Measurements from ENCODE around the gene RAP1GAP2. TPM values are rescaled to one million over a fixed set of nuclear protein-coding genes. Genes with fewer than 3 reads are reported as not detected.

RAP1GAP2 gene
- polyA plus RNA-seq, 1 donor = 1.8 TPM

DNA sequence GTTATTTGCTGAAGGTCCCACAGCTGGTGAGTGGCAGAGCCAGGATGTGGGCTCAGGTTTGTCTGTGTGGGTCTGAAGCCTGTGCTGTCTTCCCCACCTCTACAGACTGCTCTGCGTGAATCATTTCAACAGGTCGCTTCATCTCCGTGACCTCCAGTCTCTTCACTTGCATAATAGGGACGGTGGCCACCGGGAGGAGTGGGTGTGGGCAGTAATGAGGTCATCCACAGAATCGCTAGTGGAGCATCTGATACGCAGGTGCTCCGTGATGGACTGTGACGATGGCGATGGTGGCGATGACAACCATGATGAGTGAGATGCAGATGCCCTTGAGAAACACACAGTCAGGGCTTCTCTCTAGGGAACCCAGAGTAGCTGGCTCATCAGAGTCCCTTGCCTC is 120.2 kb downstream of the RAP1GAP2 start:
- DNase-seq = no peak

DNA sequence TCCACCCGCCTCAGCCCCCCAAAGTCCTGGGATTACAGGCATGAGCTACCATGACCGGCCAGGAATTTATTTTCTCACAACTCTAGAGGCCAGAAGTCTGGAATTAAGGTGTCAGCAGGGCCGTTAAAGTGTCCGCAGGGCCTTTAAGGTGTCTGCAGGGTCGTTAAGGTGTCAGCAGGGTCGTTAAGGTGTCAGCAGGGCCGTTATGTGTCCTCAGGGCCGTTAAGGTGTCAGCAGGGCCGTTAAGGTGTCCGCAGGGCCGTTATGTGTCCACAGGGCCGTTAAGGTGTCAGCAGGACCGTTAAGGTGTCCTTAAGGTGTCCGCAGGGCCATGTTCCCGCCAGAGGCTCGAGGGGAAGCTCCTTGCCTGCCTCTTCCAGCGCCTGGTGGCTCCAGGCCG is 125.2 kb downstream of the RAP1GAP2 start:
- no peak for DNase-seq

DNA sequence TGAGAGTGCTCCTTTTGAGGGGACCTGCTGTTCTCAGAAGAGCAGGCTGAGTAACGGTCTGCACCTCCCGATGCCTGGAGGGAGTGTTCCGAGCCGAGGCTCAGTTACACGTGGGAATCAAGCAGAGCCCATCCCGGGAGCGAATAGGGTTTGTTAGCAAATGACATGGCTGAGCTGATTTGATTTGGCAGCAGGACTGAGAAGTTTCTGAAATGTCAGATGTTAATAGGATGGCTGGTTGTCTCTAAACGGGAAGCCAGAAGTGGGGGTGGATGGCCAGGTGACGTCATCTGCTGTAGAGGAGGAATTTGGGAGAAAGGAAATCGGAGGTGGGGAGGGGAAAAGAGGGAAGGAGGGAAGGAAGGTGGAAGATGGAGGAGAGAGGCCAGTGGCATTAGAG is 128.0 kb downstream of the RAP1GAP2 start:
- peak; percentile 20 for DNase-seq

DNA sequence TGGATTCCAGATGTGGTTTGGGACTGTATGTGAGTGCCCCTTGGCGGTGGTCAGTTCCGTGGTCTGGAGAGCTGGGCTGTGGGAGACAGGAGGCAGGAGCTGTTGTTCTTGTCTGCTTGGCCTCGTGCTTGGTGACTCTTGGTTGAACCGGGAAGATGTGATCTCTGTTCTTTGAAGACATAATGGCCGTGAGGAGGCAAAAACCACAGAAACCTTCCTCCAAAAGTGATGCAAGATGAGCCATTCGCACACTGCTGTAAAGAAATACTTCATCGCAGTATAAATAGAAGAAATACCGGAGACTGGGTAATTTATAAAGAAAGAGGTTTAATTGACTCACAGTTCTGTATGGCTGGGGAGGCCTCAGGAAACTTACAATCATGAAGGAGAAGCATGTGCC is 128.8 kb downstream of the RAP1GAP2 start:
- DNase-seq = no peak

DNA sequence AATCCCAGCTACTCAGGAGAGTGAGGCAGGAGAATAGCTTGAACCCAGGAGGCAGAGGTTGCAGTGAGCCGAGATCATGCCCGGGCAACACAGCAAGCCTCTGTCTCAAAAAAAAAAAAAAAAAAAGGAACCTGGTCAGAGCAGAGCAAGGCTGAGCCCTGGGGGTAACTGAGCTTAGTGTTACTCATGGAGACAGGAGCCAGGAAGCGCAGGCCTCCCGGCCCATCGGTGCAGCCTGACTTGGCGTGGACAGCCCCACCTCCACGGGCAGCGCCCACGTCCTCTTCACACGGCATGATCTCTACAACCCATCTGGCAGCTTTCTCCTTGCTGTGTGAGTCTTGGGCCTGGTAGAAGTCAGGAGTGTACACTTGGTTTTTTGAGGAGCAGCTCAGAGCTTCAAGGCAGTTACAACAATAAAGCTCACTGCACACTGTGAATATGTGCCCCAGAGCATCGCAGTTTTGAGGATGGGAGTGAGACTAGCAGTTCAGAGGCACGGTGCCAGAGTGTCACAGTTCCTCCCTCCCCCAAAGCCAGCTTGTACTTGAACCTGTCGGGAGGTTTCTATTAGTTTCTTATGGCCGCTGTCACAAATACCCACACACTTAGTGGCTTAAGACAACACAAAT is 129.9 kb downstream of the RAP1GAP2 start:
- DNase-seq = no peak

DNA sequence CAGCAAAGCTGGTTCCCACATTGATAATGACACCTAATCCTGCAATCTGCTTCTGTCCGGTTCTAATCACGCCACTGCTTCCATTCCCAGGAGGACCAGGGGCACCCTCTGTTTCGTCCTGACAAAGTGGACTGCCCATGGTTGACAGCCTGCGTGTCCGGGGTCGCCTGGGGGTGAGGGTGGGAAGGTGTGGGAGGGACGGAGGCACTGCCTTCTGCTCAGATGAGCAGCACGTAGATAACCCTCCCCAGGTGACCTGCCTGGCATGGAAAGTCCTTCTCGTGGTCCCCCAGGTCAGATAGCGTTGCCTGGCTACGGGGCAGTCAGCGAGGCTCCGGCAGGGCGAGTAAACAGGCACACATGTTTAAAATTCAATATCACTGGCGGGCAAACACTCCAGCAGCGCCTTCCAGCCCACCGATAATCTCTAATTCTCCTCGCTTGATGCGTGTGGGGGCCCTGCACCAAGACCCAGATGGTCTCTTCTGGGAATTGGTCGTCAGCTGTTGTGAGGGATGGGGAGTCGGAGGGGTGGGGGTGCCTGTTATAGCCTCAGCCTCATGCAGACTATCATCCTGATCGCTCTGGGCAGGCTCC is 132.2 kb downstream of the RAP1GAP2 start:
- DNase-seq = no peak

DNA sequence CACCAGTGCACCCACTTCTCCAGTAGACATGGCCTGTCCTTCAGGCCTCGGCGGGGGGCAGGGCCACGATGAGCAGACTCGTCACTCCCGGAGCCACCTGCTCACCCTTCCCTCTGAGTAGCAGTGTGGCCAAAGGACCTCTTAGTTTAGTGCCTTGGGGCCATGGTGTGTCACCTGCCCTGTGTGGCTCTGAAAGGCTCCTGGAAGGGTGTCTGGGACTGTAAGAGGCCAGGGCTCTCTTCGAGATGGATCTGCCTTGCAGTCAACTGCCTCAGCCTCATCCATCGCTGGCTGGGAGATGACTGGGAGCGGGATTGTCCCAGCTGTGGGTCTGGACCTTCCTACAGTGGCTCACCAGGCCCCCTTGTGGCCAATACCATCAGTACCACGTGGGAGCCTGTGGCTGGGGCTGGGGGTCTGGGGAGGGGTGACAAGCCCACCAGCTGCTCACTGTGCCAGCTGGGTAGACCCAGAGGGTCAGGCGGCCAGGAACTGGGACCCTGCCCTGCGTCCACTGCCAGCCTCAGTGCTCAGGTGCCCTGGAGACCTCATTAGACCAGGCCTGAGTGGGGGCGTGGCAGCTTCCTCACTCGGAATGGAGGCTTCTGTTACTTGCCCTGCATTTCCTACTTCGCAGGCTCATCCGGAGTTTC is 133.8 kb downstream of the RAP1GAP2 start:
- no peak for DNase-seq

DNA sequence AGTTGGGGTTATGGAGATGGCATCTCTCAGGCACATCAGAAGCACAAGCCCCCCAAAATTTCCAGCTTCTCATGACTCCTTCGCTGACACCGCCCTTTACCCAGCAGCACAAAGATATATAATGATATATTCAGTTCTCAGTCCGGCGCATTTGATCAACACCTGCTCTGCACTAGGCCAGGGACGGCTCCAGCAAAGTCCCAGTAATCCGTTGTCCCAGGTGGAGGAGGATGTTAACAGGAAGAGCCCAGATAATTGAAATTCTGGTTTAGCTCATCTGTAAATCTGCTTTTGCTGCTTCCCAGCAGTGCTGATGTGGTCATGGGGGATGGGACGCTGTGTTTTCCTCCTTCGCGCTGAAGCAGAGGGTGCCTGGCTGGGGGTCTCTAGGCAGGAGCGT is 135.6 kb downstream of the RAP1GAP2 start:
- DNase-seq = no peak

DNA sequence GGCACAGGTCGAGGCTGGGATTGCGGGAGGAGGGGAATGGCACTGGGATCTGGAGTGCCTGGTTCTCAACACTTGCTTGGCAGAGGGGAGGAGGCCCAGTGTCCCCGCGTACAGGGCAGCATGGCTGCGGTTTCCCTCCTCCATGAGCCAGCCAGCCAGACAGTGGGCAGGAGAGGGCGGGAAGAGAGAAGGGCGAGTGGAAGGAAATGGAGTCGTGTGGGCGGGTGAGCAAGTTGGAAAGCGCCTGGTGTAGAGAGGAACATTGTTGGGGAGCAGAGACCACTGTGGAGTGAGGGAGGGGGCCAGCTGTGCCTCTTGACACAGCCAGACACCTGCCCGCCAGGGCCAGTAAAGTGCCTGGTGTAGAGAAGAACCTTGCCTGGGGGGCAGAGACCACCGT is 136.7 kb downstream of the RAP1GAP2 start:
- no peak for DNase-seq

DNA sequence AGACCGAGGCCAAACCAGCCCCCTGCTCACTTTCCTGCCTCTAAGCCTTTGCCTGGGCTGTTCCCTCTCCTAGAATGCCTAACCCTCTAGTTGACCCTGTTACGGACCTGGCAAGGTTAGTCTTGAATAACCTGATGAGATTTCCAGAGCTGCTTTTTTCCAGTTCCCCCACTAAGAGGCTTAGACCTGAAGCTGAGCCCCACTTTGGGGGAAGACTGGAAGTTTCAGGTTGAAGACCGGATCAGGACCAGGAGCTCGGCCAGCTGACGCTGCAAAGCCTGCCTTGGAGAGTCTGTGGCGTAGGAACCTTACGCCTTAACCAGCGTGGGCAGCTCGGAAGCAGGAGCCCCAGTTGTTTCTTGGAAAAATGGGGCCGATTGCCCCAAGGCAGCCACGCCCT is 137.4 kb downstream of the RAP1GAP2 start:
- DNase-seq = peak; percentile 40

DNA sequence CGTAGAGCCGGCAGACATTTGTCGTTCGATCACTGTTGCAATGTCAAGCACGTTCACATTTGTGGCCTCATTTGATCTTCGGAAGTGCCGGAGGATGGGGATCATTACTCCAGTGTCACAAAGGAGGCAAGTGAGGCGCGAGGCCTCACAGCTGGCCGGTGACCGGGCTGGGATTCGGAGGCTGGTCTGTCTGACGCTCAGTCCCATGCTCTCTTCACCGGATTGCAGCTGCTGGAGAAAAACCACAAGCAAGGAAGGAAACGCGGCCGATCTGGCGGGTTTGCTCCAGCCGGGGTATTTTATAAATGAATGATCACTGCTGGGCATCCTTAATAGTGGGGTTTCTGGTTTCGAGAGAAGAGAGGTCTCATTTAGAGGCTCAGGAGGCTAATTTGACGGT is 139.4 kb downstream of the RAP1GAP2 start:
- DNase-seq = no peak

DNA sequence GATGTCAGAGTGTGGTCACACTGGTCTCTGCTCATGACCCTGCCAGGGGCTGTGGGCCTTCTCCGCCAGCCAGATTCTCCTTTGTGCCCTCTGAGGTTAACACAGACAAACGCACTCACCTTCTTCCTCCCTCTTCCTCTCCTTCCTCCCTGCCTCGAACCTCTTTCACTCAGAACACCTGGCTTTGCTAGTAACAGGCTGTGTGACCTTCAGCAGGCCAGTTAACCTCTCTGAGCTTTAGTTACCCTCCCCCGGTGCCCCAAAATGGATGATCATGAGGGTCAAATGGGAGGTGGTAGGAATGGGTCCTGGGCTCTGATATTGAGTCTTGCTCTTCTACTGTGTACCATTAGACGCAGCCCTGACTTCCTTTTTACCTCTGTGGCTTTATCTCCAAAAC is 140.1 kb downstream of the RAP1GAP2 start:
- no peak for DNase-seq

DNA sequence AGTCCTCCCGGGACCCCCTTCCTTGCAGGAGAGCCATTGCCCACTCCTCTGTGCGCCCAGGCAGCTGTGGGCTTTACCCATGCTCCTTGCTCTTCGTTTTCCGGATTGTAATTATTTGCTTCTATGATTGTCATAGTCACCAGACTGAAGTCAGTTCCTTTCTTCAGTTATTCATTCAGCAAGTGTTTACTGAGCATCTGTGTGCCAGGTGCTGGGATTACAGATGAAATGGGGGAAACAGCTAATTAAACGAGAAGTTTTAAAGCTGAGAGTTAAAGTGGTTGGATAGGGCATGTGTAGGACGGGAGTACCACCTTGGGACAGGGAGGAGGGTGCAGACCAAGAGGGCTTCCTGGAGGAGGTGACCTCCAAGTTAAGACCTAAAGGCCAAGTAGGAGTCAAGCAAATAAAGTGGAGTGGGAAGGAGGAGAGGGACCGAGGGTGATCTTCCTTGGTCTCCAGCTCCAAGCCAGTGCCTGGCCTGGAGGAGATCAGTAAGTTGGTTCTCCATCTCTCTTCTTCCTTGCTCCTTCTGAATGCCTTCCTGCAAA is 140.6 kb downstream of the RAP1GAP2 start:
- no peak for DNase-seq

DNA sequence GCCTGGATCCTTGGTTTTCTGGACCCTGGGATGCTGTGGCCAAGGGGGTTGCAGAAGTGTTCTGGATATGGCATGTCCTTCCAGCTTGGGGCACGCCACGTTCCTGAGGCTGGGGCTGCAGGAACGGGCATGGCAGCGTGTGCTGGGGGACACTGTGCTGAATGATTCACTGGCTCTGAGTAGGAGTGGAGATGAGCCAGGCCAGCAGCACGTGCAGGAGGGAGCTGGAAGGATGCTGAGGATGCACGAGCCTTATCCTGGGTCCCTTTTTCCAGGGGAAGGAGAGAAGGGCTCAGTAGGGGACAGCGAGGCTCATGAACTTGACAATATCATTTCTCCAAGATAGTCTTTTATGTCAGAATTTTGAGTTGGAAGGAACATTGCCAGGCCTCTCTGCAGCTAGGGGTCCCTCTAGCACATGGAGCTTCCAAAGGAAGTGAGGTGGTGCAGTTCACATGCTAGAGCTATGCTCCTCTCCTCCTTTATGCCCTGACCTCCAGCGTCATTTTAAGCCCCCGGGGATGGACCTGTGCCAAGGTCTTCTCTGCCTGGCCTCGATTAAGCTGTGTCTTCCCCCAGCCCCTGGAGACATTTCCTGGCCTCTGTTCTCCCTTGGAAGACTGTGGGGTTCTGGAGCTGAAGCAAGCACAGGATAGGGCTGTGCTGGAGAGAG is 141.2 kb downstream of the RAP1GAP2 start:
- no peak for DNase-seq

DNA sequence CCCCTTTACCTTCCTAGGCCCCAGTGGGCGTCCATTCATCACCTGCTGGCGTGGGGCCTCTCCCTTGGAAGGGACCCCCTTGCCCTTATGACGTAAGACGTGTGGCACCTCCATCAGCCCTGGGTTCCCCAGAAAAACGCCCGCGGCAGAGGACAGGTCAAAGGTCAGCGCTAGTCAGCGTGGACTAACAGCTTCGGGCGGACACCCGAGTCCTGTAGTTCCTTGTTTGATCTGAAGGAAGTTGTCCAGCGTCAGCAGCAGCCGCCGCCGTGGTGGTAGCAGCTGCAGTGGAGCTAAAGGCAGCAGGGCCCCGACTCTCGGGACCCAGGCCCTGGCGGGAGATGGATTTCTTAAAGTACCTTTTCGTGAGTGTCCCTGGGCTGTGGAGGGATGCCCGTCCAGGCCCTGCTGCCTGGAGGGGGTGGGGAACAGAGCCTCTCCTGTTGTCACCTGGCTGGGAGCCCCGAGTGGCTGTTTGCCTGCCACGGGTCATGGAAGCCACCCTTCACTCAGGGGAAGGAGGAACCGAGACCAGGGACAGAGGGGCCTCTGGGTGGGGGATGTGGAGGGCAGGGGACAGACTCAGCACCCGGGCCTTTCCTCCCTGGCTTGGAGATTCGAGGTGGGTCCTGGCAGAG is 143.6 kb downstream of the RAP1GAP2 start:
- no peak for DNase-seq

DNA sequence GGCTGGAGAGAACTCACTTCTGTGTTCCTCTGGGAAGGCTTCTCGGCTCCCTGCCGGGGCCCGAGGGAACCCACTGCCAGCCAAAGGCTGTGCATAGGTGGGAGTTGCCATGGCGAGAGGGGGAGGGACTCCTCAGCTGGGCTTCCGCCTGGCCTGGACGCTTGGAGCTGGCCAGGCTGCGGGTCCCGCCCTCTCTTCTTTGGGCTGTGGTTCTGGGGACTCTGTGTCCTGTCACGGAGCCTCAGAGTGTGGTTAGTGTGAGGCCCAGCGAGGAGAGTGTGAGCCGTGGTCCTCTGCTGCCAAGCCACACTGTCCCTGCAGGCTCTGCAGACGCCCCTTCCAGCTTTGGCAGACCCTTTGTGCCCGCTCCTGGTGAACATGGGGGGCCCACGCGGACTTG is 144.1 kb downstream of the RAP1GAP2 start:
- no peak for DNase-seq

DNA sequence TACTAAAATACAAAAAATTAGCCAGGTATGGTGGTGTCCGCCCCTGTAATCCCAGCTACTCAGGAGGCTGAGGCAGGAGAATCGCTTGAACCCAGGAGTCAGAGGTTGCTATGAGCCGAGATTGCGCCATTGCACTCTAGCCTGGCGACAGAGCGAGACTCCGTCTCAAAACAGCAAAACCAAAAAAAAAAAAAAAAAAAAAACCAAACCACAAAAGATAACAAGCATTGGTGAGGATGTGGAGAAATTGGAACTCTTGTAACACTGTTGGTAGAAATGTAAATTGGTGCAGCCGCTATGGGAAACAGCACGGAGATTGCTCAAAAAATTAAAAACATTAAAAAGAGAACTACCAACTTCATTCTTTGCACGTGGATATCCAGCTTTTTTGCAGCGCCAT is 147.7 kb downstream of the RAP1GAP2 start:
- no peak for DNase-seq

DNA sequence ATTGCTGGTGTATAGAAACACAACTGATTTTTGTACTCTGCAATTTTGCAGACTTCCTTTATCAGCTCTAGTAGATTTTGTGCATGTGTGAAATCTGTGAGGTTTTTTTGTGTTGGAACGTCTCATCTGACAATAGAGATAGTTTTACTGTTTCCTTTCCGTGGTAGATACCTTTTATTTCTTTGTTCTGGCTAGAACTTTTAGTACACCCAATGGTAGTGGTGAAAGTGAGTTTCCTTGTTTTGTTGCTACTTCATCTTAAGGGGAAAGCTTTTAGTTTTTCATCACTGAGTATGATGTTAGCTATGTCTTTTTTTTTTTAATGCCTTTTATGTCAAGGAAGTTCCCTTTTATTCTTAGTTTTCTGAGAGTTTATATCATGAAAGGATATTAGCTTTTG is 149.1 kb downstream of the RAP1GAP2 start:
- no peak for DNase-seq

DNA sequence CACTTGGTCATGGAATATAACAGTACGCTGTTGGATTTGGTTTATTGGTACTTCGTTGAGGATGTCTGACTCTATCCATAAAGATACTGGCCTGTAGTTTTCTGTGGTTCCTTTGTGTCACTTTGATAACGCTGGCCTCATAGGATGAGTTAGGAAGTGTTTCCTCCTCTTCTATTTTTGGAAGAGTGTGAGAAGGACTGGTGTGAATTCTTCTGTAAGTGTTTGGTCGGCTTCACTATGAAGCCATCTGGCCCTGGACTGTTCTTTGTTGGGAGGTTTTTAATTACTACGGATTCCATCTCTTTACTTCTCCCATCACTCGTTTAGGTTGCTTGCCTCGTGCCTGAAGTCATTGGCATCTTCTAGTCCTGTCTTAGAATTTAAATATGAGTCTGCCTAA is 149.9 kb downstream of the RAP1GAP2 start:
- DNase-seq = no peak

DNA sequence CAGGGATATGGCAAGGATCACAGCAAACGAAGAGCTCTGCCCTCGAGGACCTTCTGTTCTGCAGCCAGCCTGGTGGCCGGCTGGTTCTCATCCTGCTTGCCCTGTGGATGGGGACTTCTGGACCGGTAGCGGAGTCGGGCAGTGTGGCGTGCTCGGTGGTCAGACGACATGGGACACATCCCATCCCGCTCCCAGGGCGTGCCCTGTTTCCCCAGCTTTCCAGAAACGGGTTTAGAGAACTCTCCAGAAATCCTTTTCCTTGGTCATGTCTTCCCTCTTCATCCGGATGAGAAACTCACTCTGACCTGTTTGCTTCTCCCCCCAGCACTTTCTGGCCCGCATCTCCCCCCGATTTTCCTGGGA is 151.3 kb downstream of the RAP1GAP2 start:
- DNase-seq = no peak

DNA sequence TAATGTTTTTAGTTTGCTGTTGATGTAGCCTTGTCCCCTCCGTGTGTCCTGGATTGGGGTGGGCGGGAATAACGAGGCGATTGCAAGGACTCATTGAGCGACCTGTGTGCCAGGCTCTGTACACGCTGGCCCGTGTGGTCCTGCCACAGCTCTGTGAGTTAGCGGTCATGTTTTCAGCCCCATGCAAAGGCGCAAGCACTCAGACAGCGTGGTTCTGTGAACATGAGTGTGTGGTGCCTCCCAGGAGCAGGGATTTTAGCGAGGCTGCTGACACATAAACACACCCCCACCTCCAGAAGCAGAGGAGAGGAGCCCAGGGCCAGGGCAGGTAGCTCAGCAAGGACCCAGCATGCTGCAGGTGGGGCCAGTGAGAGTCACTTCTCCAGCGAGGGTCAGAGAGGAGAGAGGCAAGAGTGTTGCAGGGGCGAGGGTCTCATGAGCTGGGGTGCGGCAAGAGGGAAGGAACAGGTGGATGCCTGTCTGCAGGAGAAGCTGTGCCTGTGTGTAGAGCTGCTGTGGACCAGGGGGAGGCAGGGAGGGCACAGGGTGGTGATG is 151.8 kb downstream of the RAP1GAP2 start:
- no peak for DNase-seq

DNA sequence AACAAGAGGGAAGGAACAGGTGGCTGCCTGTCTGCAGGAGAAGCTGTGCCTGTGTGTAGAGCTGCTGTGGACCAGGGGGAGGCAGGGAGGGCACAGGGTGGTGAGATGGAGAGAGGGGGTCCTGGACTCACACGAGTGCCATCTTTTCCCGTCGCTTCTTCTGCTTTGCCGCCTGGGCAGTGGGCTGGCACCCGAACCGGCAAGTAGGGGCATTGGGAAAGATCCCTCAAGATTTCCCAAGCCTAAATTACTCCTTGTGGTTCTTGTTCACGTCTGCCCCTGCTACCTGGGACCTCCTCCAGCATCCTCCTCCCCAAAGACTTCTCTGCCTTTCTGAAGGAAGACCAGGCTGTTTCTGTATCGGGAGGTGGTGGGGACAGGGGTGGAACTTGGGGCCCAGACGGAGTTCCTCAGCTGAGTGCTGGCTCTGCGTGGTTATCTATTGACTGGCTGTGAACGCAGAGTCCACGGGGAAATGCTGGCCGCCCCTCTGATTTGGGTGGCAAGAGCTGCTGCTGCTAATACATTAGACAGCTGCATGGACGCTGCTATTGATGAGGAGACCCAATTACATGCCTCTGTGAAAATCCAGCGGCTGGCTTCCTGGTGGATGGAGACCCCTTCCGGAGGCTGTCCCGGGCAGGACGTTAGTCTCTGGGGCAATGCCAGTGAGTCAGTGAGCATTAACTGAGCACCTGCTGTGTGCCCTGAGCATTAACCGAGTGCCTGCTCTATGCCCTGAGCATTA is 152.7 kb downstream of the RAP1GAP2 start:
- DNase-seq = no peak
